ENCODE data around the gene ASPN.

Gene ASPN

GRCh38 chr9:92467511-92467910 lies 14.8 kb downstream of the ASPN start:
- no peak overlapping the region for H3K27ac Mint-ChIP-seq
- no peaks in the 10 kb centered on the region for H3K4me1 Mint-ChIP-seq
- DNase-seq, result no peak
- H3K9me3 Mint-ChIP-seq, result no peaks in the 10 kb centered on the region
- H3K36me3 Mint-ChIP-seq (ENCODE audit: low read depth), result no peaks in the 10 kb centered on the region
- no peak overlapping the region for H3K4me3 Mint-ChIP-seq
- no peak for TF ChIP-seq CTCF (IDR thresholded peaks at IDR 0.05)
- no peaks in the 10 kb centered on the region for H3K27me3 Mint-ChIP-seq (ENCODE audit: low read depth, poor library complexity)

DNA sequence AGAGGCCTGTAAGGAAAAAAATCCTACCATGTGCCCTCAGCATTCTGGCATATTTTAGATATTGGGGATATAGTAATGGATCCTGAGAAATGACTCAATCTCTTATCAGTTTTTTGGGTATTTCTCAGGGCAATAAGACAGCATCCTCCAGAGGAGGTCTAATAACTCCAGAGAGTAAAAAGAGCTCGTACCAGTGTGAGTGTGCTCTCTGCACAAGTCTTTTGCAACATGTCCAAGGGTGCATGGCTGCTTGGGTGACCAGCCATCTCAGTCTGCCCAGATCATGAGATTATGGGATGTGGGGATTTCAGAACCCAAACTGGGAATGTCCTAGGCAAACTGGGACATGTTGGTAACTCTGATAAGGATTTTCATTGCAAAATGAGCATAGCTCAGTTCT lies 15.3 kb downstream of the ASPN start:
- Mint-ChIP-seq H3K27ac (no peak overlapping the region), H3K4me3 (no peak overlapping the region), H3K36me3 (ENCODE audit: low read depth) (no peaks in the 10 kb centered on the region), H3K27me3 (ENCODE audit: low read depth, poor library complexity) (no peaks in the 10 kb centered on the region), H3K4me1 (no peaks in the 10 kb centered on the region), H3K9me3 (no peaks in the 10 kb centered on the region)
- TF ChIP-seq CTCF (IDR thresholded peaks at IDR 0.05), result no peak
- DNase-seq, result no peak

- Mint-ChIP-seq H3K36me3 (ENCODE audit: low read depth) (no peaks in the 10 kb centered on the region), H3K9me3 (no peaks in the 10 kb centered on the region), H3K4me3 (no peak overlapping the region), H3K27me3 (ENCODE audit: low read depth, poor library complexity) (no peaks in the 10 kb centered on the region), H3K27ac (no peak overlapping the region), H3K4me1 (no peaks in the 10 kb centered on the region)
- TF ChIP-seq CTCF (IDR thresholded peaks at IDR 0.05), result no peak
- DNase-seq, result no peak
These were observed 18.3 kb downstream of the ASPN start for GRCh38 chr9:92463984-92464383.

DNA sequence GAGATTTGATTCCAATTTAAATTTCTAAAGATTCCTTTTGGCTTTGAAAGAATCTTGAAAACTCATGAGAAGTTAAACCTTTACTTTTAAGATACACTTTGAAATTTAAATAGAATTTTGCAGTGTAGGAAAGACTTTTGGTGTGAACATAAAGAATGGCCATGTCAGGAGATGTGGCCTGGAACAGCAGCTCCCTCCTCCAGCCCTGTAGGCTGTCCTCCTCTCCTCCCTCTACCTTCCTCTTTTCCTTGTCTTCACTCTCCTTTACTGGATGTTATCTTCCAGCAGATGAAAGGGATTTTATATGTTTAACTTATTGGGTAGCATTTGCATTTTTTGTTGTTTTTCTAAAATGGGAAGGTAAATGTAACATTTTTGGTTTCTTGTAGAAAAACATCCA lies 18.9 kb downstream of the ASPN start:
- H3K27ac Mint-ChIP-seq, result no peak overlapping the region
- no peaks in the 10 kb centered on the region for H3K9me3 Mint-ChIP-seq
- no peaks in the 10 kb centered on the region for H3K4me1 Mint-ChIP-seq

GRCh38 chr9:92457576-92457975 lies 24.7 kb downstream of the ASPN start:
- Mint-ChIP-seq H3K9me3 (peaks cover 3% of the 10 kb centered on the region), H3K27ac (no peak overlapping the region), H3K4me1 (no peaks in the 10 kb centered on the region), H3K27me3 (ENCODE audit: low read depth, poor library complexity) (peaks cover 4% of the 10 kb centered on the region), H3K36me3 (ENCODE audit: low read depth) (no peaks in the 10 kb centered on the region), H3K4me3 (no peak overlapping the region)
- TF ChIP-seq CTCF (IDR thresholded peaks at IDR 0.05), result no peak
- no peak for DNase-seq

More for the DNA sequence above, 18.9 kb downstream of the ASPN start:
- Mint-ChIP-seq H3K4me3 (no peak overlapping the region), H3K36me3 (ENCODE audit: low read depth) (no peaks in the 10 kb centered on the region), H3K27me3 (ENCODE audit: low read depth, poor library complexity) (no peaks in the 10 kb centered on the region)
- no peak for DNase-seq
- TF ChIP-seq CTCF (IDR thresholded peaks at IDR 0.05), result no peak

- Mint-ChIP-seq H3K27me3 (ENCODE audit: low read depth, poor library complexity) (peaks cover 4% of the 10 kb centered on the region), H3K4me1 (no peaks in the 10 kb centered on the region), H3K27ac (no peak overlapping the region), H3K9me3 (peaks cover 5% of the 10 kb centered on the region), H3K4me3 (no peak overlapping the region), H3K36me3 (ENCODE audit: low read depth) (no peaks in the 10 kb centered on the region)
- TF ChIP-seq CTCF (IDR thresholded peaks at IDR 0.05), result peak; percentile 7
- no peak for DNase-seq
These were observed 27.1 kb downstream of the ASPN start for GRCh38 chr9:92455217-92455616.

All from nephron progenitor cell (in vitro differentiated cells).